PC-3 (cell line): ENCODE measurements around the gene TRIM66.

Source experiments
- EZH2 ChIP-seq: fragments of 300-600 bp; sonication (generic); IDR thresholded peaks from one replicate; pipeline ENCODE4 v1.6.1; 2017; ENCODE audit warnings: antibody characterized with exemption, mild to moderate bottlenecking, low read length; ENCODE audit not compliant: unreplicated experiment
- TF ChIP-seq, protein P1 (sequence below): fragments of 300-600 bp; sonication (generic); conservative IDR thresholded peaks from 2 replicates; pipeline ENCODE4 v1.5.1; 2017; ENCODE audit warnings: antibody characterized with exemption, low read depth, mild to moderate bottlenecking, low read length

- TF ChIP-seq, protein P1, sequence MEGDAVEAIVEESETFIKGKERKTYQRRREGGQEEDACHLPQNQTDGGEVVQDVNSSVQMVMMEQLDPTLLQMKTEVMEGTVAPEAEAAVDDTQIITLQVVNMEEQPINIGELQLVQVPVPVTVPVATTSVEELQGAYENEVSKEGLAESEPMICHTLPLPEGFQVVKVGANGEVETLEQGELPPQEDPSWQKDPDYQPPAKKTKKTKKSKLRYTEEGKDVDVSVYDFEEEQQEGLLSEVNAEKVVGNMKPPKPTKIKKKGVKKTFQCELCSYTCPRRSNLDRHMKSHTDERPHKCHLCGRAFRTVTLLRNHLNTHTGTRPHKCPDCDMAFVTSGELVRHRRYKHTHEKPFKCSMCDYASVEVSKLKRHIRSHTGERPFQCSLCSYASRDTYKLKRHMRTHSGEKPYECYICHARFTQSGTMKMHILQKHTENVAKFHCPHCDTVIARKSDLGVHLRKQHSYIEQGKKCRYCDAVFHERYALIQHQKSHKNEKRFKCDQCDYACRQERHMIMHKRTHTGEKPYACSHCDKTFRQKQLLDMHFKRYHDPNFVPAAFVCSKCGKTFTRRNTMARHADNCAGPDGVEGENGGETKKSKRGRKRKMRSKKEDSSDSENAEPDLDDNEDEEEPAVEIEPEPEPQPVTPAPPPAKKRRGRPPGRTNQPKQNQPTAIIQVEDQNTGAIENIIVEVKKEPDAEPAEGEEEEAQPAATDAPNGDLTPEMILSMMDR = no peak
- TF ChIP-seq EZH2 = no peak
Measured at GRCh38 chr11:8615291-8616032, 67.0 kb downstream of the TRIM66 start.
